HS-27A (cell line): ENCODE results near the gene PHC1.

Experiments used
- DNase-seq: peaks from one replicate; pipeline ENCODE4 v3.0.0-alpha.2; 2012; ENCODE audit warnings: low read depth, missing footprints

PHC1 gene

DNA sequence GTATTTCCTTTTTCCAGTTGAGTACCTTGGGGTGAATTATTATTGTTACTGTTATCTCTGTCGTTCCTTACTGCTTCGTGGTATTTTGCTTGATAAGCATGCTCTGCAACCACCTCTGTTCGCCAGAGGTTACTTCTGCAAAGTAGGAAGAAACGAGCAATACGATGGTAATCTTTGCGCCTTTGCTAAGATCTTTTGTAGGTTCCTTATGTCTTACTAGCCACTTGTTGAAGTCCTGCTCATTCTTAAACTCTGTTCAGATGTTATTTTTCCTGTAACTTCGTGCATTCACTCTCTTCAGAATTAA is 35.9 kb downstream of the PHC1 start:
- DNase-seq = no peak

DNA sequence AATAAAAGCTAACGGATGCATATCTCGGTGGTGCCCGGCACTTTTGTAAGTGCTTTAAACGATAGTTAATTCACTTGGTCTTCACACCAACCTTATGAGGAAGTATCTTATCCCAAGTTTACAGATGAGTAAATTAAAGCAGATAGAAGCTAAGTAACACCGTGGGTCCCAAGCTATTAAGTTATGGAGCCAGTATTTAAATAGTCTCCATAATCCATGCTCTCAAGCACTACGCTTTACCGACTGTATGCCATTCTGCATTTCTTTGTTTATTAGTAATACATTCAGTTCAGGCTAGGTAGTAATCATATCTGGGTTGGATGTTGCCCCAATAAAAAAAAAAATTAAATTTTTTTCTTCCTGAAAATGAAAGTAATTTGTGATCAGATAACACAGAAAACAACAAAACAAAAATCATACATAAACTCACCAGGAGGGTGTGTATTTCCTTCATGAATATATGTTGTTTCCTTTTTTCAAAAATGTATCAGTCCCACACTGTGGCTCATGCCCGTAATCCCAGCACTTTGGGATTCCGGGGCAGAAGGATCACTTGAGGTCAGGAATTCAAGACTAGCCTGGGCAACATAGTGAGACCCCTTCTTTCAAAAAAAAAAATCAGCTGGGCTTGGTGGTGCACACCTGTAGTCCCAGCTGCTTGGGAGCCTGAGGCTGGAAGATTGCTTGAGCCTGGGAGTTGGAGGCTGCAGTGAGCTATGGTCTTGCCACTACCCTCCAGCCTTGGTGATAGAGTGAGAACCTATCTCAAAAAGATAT is 36.6 kb downstream of the PHC1 start:
- DNase-seq = no peak

DNA sequence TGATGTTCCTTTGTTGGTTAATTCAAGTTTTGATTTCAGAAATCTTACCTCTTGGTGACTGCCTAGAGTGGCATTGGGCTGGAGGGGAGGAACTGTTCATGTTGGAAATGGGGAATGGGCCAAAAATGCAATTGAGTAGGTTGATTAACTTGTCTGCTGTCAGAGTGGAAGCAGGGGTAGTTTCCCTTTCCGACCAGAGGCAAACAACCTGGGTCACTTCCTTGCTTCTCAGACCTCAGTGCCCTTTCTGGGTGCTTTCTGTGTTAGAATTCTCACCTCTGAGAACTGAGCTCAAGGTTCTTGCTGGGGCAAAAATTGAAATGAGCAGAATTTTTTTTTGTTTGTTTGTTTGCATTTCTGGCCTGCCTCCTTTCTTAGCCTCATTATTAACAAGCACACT is 37.4 kb downstream of the PHC1 start:
- DNase-seq = no peak

- no peak for DNase-seq
Observed at GRCh38 chr12:8953773-8954402, 39.6 kb downstream of the PHC1 start.

- no peak for DNase-seq
Observed at GRCh38 chr12:8956073-8956472, 41.8 kb downstream of the PHC1 start.

- no peak for DNase-seq
Observed at GRCh38 chr12:8956772-8957171, 42.5 kb downstream of the PHC1 start.

GRCh38 chr12:8957561-8957960 is 43.3 kb downstream of the PHC1 start:
- DNase-seq = no peak

- no peak for DNase-seq
Observed at GRCh38 chr12:8958066-8958465, 43.8 kb downstream of the PHC1 start.

DNA sequence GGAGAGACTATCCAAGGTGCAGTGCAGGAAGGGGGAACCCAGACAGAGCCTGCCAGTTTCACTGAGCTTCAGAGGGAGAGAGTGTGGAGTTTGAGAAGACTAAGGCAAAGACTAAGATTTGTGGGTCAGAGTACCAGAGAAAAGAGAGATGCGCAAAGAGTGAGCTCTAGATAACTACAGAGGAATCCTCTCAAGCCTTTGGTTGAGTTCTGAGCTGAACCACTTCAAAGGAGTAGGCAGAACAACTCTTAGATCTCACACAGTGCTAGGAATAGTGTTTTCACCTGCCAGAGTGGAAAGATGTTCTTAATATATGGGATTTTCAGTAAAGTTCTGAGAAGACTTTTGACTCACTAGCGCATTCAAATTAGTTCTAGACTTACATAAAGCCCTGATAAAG is 45.9 kb downstream of the PHC1 start:
- DNase-seq = no peak

DNA sequence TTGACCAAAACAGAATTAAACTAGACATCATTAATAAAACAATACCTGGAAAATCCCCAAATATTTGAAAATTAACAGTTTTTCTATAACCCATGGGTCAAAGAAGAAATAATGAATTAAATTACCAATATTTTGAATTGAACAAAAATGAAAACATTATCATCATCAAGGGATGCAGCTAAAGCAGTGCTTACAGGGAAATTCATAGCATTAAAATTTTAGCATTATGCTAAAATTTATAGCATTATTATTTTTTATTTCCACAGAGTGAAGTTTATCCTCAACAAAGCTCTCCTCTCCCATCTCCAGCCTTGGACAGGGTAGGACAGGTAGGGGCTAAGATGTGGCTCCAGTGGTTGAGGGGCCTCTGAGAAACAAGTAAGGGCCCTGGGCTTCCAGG is 54.5 kb downstream of the PHC1 start:
- DNase-seq = no peak

- no peak for DNase-seq
Observed at GRCh38 chr12:8969861-8970411, 55.6 kb downstream of the PHC1 start.

DNA sequence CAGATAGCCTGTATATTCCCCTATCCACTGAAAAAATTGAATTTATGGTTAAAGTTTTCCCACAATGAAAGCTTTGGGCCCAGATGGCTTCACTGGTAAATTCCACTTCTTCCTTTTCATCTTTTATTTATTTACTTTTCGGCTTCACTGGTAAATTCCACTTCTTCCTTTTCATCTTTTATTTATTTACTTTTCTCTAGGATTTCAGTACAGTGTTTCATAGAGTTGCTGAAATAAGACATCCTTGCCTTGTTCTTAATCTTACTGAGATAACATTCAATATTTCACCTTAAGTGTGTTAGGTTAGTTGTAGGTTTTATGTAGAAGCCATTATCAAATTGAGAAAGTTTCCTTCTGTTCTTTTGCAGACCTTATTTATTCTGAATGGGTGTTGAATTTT is 56.1 kb downstream of the PHC1 start:
- no peak for DNase-seq

- no peak for DNase-seq
Observed at GRCh38 chr12:8980137-8980536, 65.8 kb downstream of the PHC1 start.

DNA sequence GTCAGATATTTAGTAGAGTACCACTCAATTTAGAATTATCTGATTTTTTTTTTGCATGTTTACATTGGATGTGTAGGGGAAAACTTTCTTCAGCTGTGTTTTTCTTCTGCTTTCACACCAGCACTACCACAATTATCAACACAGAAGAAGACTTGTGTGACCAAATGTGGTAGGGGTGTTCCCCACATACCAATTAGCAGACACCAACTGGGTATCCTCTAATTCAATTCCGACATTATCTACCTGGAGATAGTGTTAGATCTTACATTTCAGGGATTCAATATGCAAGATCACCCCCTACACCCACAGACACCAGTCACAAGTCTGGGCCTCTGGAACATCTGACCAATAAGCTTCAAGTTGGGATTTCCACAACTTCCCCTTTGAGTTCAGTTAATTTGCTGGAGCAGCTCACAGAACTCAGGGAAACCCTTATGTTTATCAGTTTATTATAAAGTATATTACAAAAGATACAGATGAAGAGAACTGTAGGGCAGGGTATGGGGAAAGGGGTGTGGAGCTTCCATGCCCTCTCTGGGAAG is 71.0 kb downstream of the PHC1 start:
- DNase-seq = no peak

- DNase-seq = no peak
Observed at GRCh38 chr12:8987163-8987562, 72.9 kb downstream of the PHC1 start.

GRCh38 chr12:8987685-8988084 is 73.4 kb downstream of the PHC1 start:
- no peak for DNase-seq

DNA sequence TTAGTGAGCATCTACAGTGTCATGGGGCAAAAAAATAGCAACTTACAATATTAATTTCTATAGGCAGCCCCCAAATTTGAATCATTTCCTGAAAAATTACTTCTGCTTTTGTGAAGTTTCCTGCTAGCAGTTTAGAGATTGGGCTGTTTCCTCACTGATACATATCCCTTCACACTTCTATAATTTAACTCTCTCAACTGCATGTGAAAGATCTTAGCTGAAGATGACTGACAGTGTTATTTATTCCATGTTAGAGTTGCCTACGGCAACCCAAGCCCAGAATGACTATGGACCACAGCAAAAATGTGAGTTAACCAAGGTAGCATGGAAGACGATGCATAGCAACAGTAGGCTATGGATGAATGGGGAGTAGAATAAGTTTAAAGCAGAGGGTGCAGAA is 75.1 kb downstream of the PHC1 start, which contains the start of gene KLRG1:
Gene KLRG1 (plus strand): TSS at position 134 of the 400 bp plus-strand sequence. CDS start 90 bp downstream, at position 224.
- no peak for DNase-seq
